HUES48 (cell line): ENCODE results near the gene ZNF532.

ENCODE experiments used
- H3K27ac ChIP-seq: one replicate; pipeline ENCODE4 v1.7.0; 2013; ENCODE audit warnings: low read depth, low read length, inconsistent platforms
- H3K27me3 ChIP-seq: 2 replicates; pipeline ENCODE4 v1.6.1; 2013; ENCODE audit warnings: mild to moderate bottlenecking, low read length; ENCODE audit not compliant: control insufficient read depth, insufficient read depth
- H3K36me3 ChIP-seq: 2 replicates; pipeline ENCODE4 v1.6.1; 2013; ENCODE audit warnings: low read length; ENCODE audit not compliant: control insufficient read depth, insufficient read depth
- H3K4me1 ChIP-seq: 2 replicates; pipeline ENCODE4 v1.6.1; 2013; ENCODE audit warnings: mild to moderate bottlenecking, low read length; ENCODE audit not compliant: control insufficient read depth, insufficient read depth
- H3K4me3 ChIP-seq: 2 replicates; pipeline ENCODE4 v1.5.1; 2013; ENCODE audit warnings: mild to moderate bottlenecking, low read depth, low read length
- H3K9ac ChIP-seq: 2 replicates; pipeline ENCODE4 v1.6.1; 2013; ENCODE audit warnings: mild to moderate bottlenecking, low read depth, low read length, moderate library complexity
- H3K9me3 ChIP-seq: 2 replicates; pipeline ENCODE4 v1.6.1; 2013; ENCODE audit warnings: low read length; ENCODE audit not compliant: control insufficient read depth, insufficient read depth

ZNF532 gene

GRCh38 chr18:58922995-58923394, 58.3 kb downstream of the ZNF532 start:
- Histone ChIP-seq H3K36me3 (peaks cover 77% of the 10 kb centered on the region), H3K9ac (no peak overlapping the region), H3K4me1 (peaks cover 37% of the 10 kb centered on the region), H3K27me3 (no peaks in the 10 kb centered on the region), H3K27ac (no peak overlapping the region), H3K4me3 (no peak overlapping the region), H3K9me3 (no peaks in the 10 kb centered on the region)

DNA sequence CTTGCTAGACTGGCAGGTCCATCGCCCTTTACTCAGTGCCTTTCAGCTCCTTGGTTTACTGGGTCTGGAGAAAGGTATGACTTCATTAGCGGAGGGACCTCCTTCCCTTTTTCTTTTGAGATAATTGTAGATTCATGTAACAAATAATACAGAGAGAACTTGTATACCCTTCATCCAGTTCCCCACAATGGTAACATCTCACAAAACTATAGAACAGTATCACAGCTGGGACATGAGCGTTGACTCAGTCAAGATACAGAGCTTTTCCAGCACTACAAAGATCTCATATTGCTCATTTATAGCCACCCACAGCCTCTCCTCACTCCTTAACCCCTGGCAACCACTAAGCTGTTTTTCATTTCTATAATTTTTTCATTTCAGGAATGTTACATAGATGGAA, 59.8 kb downstream of the ZNF532 start:
- peaks cover 67% of the 10 kb centered on the region for H3K36me3 ChIP-seq
- no peaks in the 10 kb centered on the region for H3K27me3 ChIP-seq
- no peak overlapping the region for H3K27ac ChIP-seq

DNA sequence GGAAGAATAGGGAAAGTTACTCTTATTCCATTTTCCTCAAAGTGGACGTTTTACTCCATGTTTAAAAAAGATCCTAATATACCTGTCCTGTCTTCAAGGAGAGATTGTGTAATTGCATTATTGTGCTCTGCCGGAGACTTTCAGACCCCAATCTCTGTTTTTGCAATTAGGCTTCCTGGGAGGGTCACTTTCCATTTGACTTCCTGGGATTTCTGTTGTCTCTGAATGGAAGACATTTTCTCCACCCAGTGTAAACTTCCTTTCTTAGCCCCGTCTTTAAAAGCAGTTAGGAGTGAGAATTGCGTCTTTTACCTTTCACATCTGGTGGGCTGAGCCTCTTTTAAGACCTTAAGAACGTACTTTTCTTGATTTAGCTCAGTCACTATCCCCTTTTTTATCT, 63.0 kb downstream of the ZNF532 start:
- Histone ChIP-seq H3K9me3 (no peaks in the 10 kb centered on the region), H3K36me3 (peaks cover 60% of the 10 kb centered on the region), H3K27ac (peak overlapping the region; percentile 60), H3K4me3 (peak overlapping the region; percentile 4; the same call in 1 of the 2 replicates), H3K27me3 (no peaks in the 10 kb centered on the region), H3K9ac (no peak overlapping the region), H3K4me1 (peaks cover 50% of the 10 kb centered on the region)

More for the DNA sequence above, 59.8 kb downstream of the ZNF532 start:
- Histone ChIP-seq H3K4me1 (peaks cover 51% of the 10 kb centered on the region), H3K9me3 (no peaks in the 10 kb centered on the region), H3K4me3 (no peak overlapping the region), H3K9ac (no peak overlapping the region)

DNA sequence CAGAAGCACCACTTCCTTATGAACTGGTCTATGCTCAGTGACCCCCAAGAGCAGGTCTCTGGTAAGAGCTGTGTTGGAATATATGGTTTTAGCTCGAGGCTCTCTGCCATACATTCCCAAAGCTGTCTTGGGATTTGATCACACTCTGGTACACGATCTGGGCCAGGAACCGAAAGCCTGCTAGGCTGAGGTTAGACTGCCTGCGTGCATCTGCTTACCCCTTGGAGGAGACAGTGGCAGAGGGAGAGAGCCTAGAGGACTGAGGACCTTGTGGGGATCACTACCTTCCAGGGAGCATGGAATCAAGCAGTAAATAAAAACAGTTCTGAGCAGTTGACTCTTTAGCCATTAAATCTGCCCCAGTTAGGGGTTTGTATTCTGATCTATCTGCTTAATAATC, 63.7 kb downstream of the ZNF532 start:
- Histone ChIP-seq H3K4me1 (peaks cover 47% of the 10 kb centered on the region), H3K9ac (no peak overlapping the region), H3K36me3 (peaks cover 57% of the 10 kb centered on the region), H3K9me3 (no peaks in the 10 kb centered on the region), H3K27me3 (no peaks in the 10 kb centered on the region), H3K4me3 (no peak overlapping the region), H3K27ac (peak overlapping the region; percentile 60)

DNA sequence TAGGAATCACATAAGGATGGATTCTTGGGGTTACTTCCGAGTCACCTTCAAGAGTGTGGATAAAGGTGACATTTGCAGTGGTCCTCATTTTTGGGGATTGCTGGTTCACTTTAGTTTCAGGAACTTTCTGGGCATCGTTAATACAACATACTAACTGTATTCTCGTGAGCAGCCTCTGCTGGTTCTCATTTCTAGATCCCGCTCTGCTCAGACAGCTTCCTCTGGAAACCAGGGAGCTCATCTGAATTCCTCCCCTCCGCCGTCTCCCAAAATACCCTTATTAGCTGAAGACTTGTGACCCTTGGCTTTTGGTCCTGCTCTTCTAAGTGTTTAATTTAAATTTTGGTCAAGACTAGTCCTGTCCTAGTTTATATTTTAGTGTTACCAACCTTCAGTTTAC, 64.5 kb downstream of the ZNF532 start:
- no peaks in the 10 kb centered on the region for H3K9me3 ChIP-seq
- no peak overlapping the region for H3K27ac ChIP-seq
- no peaks in the 10 kb centered on the region for H3K27me3 ChIP-seq
- peaks cover 47% of the 10 kb centered on the region for H3K4me1 ChIP-seq
- H3K36me3 ChIP-seq, result peaks cover 58% of the 10 kb centered on the region
- H3K4me3 ChIP-seq, result no peak overlapping the region
- H3K9ac ChIP-seq, result no peak overlapping the region

DNA sequence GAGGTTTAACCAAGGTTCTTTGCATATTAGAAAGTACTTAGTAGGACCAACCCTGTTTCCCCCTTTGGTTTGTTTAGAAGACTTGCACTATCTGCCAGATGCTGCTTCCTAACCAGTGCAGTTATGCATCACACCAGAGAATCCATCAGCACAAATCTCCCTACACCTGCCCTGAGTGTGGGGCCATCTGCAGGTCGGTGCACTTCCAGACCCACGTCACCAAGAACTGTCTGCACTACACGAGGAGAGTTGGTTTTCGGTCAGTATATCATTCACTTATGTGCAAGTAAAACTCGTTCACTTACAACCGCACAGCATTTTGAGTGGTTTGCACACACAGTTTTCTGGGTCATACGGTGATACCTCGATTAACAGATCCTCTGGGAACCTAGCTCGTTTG, 69.7 kb downstream of the ZNF532 start:
- no peaks in the 10 kb centered on the region for H3K27me3 ChIP-seq
- H3K4me3 ChIP-seq, result no peak overlapping the region
- H3K4me1 ChIP-seq, result peaks cover 8% of the 10 kb centered on the region
- H3K9me3 ChIP-seq, result no peaks in the 10 kb centered on the region
- H3K27ac ChIP-seq, result no peak overlapping the region
- H3K36me3 ChIP-seq, result peaks cover 82% of the 10 kb centered on the region
- H3K9ac ChIP-seq, result no peak overlapping the region

DNA sequence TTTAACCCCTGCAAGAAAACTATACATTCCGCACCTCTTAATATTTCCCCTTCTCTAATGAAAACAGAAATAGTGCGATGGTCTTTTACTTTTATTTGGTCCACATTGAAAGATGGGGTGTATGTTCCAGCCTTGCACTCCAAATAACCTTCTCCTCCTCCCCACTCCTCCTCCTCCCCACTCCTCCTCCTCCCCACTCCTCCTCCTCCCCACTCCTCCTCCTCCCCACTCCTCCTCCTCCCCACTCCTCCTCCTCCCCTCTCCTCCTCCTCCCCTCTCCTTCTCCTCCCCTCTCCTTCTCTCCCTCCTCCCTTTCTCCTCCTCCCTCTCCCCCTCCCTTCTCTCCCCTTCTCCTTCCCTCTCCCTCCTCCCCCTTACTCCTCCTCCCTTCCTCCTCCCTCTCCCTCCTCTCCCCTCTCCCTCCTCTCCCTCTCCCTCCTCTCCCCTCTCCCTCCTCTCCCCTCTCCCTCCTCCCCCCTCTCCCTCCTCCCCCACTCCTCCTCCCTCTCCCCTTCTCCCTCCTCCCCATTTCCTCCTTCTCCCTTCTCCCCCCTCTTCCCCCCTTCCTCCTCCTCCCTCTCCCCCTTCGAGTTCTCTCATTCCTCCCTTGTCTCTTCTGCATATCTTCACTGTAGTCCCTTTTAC, 70.4 kb downstream of the ZNF532 start:
- H3K4me1 ChIP-seq, result peaks cover 1% of the 10 kb centered on the region; the same call in 1 of the 2 replicates
- H3K36me3 ChIP-seq, result peaks cover 81% of the 10 kb centered on the region
- H3K4me3 ChIP-seq, result no peak overlapping the region
- no peaks in the 10 kb centered on the region for H3K9me3 ChIP-seq
- no peak overlapping the region for H3K9ac ChIP-seq
- H3K27ac ChIP-seq, result no peak overlapping the region
- no peaks in the 10 kb centered on the region for H3K27me3 ChIP-seq

DNA sequence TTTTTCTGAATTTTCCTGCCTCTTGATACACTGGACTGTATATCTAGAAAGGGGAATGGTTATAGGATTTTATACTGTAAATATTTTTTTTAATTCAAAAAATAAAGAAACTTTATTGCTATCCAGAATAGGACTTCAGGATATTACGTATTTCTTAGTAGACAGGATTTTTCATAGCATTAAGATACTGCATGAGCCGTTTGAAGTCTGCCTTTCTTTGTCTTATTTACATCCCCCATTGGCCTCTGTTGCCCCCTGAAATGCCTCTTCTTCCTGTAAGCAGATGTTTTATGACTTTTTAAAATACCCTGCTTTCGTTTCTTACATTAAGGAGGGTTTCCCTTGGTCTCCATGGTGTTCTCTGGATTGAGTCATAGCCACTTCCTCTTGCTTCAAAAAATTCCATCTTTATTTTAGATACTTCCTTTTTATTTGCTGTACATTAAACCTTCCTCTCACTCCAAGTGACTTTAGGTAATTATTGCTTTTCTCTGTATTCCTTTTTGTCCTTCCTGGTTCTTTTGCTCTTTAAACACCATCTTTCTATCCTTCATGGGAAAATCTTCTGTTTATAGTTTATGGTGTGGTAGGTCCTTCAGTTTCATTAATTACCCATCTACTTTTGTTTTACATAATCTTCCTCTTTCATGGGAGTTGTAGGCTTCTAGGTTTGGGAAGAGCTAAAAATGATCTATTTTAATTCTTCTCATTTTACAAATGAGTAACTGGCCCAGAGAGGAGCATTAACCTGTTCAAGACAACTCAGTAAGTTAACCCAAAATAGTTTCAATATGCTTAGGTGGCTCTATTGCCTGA, 72.6 kb downstream of the ZNF532 start:
- Histone ChIP-seq H3K4me3 (no peak overlapping the region), H3K4me1 (no peaks in the 10 kb centered on the region), H3K9me3 (no peaks in the 10 kb centered on the region), H3K36me3 (peaks cover 82% of the 10 kb centered on the region), H3K27ac (no peak overlapping the region), H3K27me3 (no peaks in the 10 kb centered on the region), H3K9ac (no peak overlapping the region)

DNA sequence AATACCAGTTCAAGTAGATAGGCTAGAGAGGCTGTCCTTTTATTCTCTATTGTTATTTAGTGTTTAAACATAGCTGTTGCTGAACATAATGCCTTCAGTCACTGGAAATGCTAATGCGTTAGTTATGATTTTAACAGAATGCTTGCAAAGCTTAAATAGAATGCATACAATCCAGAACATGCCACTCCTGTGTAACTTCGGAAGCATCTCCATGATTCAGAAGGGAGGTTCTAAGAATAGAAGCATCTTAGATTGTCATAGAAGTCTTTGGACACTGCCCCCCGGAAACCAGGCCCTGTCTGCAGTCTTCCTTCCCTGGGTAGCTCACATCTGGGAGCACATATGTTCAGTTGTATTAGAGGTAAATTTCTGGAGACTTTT, 73.2 kb downstream of the ZNF532 start:
- Histone ChIP-seq H3K27ac (no peak overlapping the region), H3K9me3 (no peaks in the 10 kb centered on the region), H3K36me3 (peaks cover 82% of the 10 kb centered on the region), H3K4me1 (0 out of 2 replicates have a peak, but pooled peaks cover 3% of the 10 kb centered on the region), H3K27me3 (no peaks in the 10 kb centered on the region), H3K9ac (no peak overlapping the region), H3K4me3 (no peak overlapping the region)

DNA sequence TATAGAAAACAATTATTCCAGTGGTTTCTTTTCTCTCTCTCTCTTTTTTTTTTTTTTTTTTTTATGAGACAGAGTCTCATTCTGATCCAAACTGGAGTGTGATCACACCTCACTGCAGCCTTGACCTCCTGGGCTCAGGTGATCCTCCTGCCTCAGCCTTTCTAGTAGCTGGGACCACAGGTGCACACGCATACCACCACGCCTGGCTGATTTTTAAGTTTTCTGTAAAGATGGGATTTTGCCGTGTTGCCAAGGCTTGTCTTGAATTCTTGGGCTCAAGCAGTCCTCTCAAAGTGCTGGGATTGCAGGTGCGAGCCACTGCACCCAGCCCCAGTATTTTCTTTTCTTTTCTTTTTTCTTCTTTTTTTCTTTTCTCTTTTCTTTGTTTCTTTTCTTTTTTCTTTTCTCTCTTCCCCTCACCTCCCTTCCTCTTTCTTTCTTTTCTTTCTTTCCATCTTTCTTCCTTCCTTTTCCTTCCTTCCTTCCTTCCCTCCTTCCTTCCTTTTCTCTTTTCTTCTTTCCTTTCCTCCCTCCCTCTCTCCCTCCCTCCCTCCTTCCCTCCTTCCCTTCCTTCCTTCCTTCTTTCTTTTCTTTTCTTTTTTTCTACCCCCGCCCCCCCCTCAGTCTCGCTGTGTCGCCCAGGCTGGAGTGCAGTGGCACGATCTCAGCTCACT, 76.9 kb downstream of the ZNF532 start:
- 0 out of 2 replicates have a peak, but pooled peaks cover 4% of the 10 kb centered on the region for H3K4me1 ChIP-seq
- no peak overlapping the region for H3K27ac ChIP-seq
- no peak overlapping the region for H3K4me3 ChIP-seq
- no peaks in the 10 kb centered on the region for H3K27me3 ChIP-seq
- no peak overlapping the region for H3K9ac ChIP-seq
- no peaks in the 10 kb centered on the region for H3K9me3 ChIP-seq
- H3K36me3 ChIP-seq, result peaks cover 87% of the 10 kb centered on the region

DNA sequence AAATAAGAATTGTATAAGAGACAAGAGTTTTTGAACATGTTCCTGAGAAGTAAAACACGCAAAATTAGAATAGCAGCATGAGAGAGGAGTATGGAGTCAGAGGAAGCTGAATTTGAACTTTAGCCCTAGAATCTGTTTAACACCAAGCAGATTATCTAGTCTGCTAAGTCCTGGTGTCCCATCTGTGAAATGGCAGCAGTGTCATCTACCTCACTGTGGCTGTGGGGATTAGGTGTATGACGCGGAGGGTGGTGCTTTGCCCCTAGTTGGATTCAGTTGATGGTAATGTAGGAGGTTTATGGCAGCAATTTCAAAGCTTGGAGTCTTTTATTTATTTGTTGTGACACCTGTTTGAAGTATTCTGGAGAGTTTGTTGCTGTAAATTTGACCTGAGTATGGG, 79.2 kb downstream of the ZNF532 start:
- Histone ChIP-seq H3K36me3 (peaks cover 86% of the 10 kb centered on the region), H3K9me3 (no peaks in the 10 kb centered on the region), H3K4me3 (no peak overlapping the region), H3K9ac (no peak overlapping the region), H3K27ac (no peak overlapping the region), H3K4me1 (0 out of 2 replicates have a peak, but pooled peaks cover 4% of the 10 kb centered on the region), H3K27me3 (no peaks in the 10 kb centered on the region)
